ENCODE data around the gene CNOT2. TPM values are rescaled to one million over a fixed set of nuclear protein-coding genes. Genes with fewer than 3 reads are reported as not detected.

The CNOT2 gene
- polyA plus RNA-seq, 1 of the 3 experiments (the other 2 are of a cell fraction), result 45.3 TPM

GRCh38 chr12:70360218-70360617 lies 117.0 kb downstream of the CNOT2 start:
- Histone ChIP-seq H3K9ac (no peak overlapping the region), H3K27me3 (ENCODE audit: insufficient read depth) (no peaks in the 10 kb centered on the region), H3K36me3 (replicated peaks in 1 of 2; ENCODE audit: control insufficient read depth in 1 of 2, insufficient read depth in 2 of 2, low read length in 1 of 2) (peaks cover 8 to 15% of the 10 kb centered on the region in 2 experiments), H4K20me1 (ENCODE audit: insufficient read depth) (no peaks in the 10 kb centered on the region), H3K4me3 (ENCODE audit: low read depth in 2 of 2, low read length in 1 of 2) (no peak overlapping the region), H3F3A (replicated peaks; ENCODE audit: insufficient read depth) (peaks cover 18% of the 10 kb centered on the region), H2AFZ (ENCODE audit: low read depth) (no peak overlapping the region), H3K79me2 (ENCODE audit: insufficient read depth) (no peaks in the 10 kb centered on the region), H3K9me2 (no peaks in the 10 kb centered on the region), H3K27ac (ENCODE audit: low read depth in 2 of 2, low read length in 1 of 2) (no peak overlapping the region), H3K9me3 (no peaks in the 10 kb centered on the region), H3K4me1 (ENCODE audit: control insufficient read depth in 1 of 2, insufficient read depth in 2 of 2, low read depth in 1 of 2, low read length in 1 of 2) (peaks cover 0 to 1% of the 10 kb centered on the region in 2 experiments; a peak in 2 of 4 replicates), H3K4me2 (no peak overlapping the region)
- no peak for DNase-seq
- TF ChIP-seq TAF1 (IDR thresholded peaks at IDR 0.05; ENCODE audit: borderline replicate concordance, low read depth, low read length), result no peak
- TF ChIP-seq ELF1 (IDR thresholded peaks at IDR 0.05), result no peak
- no peak for TF ChIP-seq MXI1 (IDR thresholded peaks at IDR 0.05; ENCODE audit: low read depth, low read length)
- no peak for TF ChIP-seq RCOR1 (IDR thresholded peaks at IDR 0.05; ENCODE audit: low read length)
- no peak for TF ChIP-seq FOXM1 (IDR thresholded peaks at IDR 0.05; ENCODE audit: low read depth)
- TF ChIP-seq EZH2phosphoT487 (IDR thresholded peaks at IDR 0.05; ENCODE audit: borderline replicate concordance, low read depth), result no peak
- no peak for TF ChIP-seq RFX5 (IDR thresholded peaks at IDR 0.05; ENCODE audit: low read length)
- no peak for TF ChIP-seq NFIC (IDR thresholded peaks at IDR 0.05; ENCODE audit: borderline replicate concordance)
- no peak for TF ChIP-seq JUND (IDR thresholded peaks at IDR 0.05)
- TF ChIP-seq FOSL2 (IDR thresholded peaks at IDR 0.05; ENCODE audit: borderline replicate concordance, low read depth), result no peak
- TF ChIP-seq CTCF (IDR thresholded peaks at IDR 0.05), result no peak
- no peak for TF ChIP-seq POLR2AphosphoS5 (IDR thresholded peaks at IDR 0.05; ENCODE audit: low read depth, low read length)
- no peak for TF ChIP-seq MEF2A (IDR thresholded peaks at IDR 0.05; ENCODE audit: borderline replicate concordance, low read depth)
- TF ChIP-seq RAD21 (IDR thresholded peaks at IDR 0.05; ENCODE audit: low read length), result no peak
- no peak for TF ChIP-seq CHD2 (IDR thresholded peaks at IDR 0.05; ENCODE audit: low read length, partially characterized antibody)
- TF ChIP-seq EP300 (IDR thresholded peaks at IDR 0.05; ENCODE audit: borderline replicate concordance in 1 of 2, low read depth in 1 of 2, low read length in 1 of 2), result no peak
- TF ChIP-seq FOXJ3 (CRISPR knock-in tag; IDR thresholded peaks at IDR 0.05), result no peak
- no peak for TF ChIP-seq TCF12 (IDR thresholded peaks at IDR 0.05)
- ChIA-PET POLR2A (no interaction called here), CTCF (no interaction called here)

- H3K27ac ChIP-seq (ENCODE audit: low read depth in 2 of 2, low read length in 1 of 2), result no peak overlapping the region
- no peaks in the 10 kb centered on the region for H3K9me3 ChIP-seq
- peaks cover 20% of the 10 kb centered on the region for H3F3A ChIP-seq (replicated peaks; ENCODE audit: insufficient read depth)
- H3K4me2 ChIP-seq, result peak overlapping the region; percentile 94
- ChIA-PET CTCF (interaction anchor here (1.3 kb wide), 1 partner anchor 464 kb away, joined by 5 read pairs; no protein-coding TSS in a partner anchor), POLR2A (no interaction called here)
- DNase-seq, result peak; percentile 8
- no peaks in the 10 kb centered on the region for H4K20me1 ChIP-seq (ENCODE audit: insufficient read depth)
- no peaks in the 10 kb centered on the region for H3K79me2 ChIP-seq (ENCODE audit: insufficient read depth)
- peak overlapping the region; percentile 70 to 79; a peak in 3 of 4 replicates for H3K4me3 ChIP-seq (ENCODE audit: low read depth in 2 of 2, low read length in 1 of 2)
- H3K9ac ChIP-seq, result no peak overlapping the region
- no peaks in the 10 kb centered on the region for H3K9me2 ChIP-seq
- 53% methylated on average over 16 of the region's 16 CpGs for WGBS (ENCODE audit: low lambda C conversion rate)
- peaks cover 0 to 15% of the 10 kb centered on the region in 2 experiments; a peak in 2 of 4 replicates for H3K4me1 ChIP-seq (ENCODE audit: control insufficient read depth in 1 of 2, insufficient read depth in 2 of 2, low read depth in 1 of 2, low read length in 1 of 2)
- H3K27me3 ChIP-seq (ENCODE audit: insufficient read depth), result no peaks in the 10 kb centered on the region
- no peak overlapping the region for H2AFZ ChIP-seq (ENCODE audit: low read depth)
- no peaks in the 10 kb centered on the region for H3K36me3 ChIP-seq (replicated peaks in 1 of 2; ENCODE audit: control insufficient read depth in 1 of 2, insufficient read depth in 2 of 2, low read length in 1 of 2)
- TF ChIP-seq SMC3 (IDR thresholded peaks at IDR 0.05; ENCODE audit: low read depth, low read length) (no peak), TEAD4 (IDR thresholded peaks at IDR 0.05; ENCODE audit: borderline replicate concordance, insufficient read depth) (no peak), REST (IDR thresholded peaks at IDR 0.05; ENCODE audit: low read depth, low read length) (no peak), EP300 (IDR thresholded peaks at IDR 0.05; ENCODE audit: borderline replicate concordance in 1 of 2, low read depth in 1 of 2, low read length in 1 of 2) (no peak), GATA2 (CRISPR knock-in tag; IDR thresholded peaks at IDR 0.05) (no peak), RCOR1 (IDR thresholded peaks at IDR 0.05; ENCODE audit: low read length) (no peak), NRF1 (IDR thresholded peaks at IDR 0.05; ENCODE audit: low read depth, low read length) (no peak), MAX (IDR thresholded peaks at IDR 0.05; ENCODE audit: low read depth) (no peak), JUND (IDR thresholded peaks at IDR 0.05) (no peak), GABPA (IDR thresholded peaks at IDR 0.05; ENCODE audit: low read depth) (no peak), ELF1 (IDR thresholded peaks at IDR 0.05) (no peak), CHD2 (IDR thresholded peaks at IDR 0.05; ENCODE audit: low read length, partially characterized antibody) (no peak)
These were observed 121.6 kb downstream of the CNOT2 start for GRCh38 chr12:70364695-70365397.

Measured in SK-N-SH (cell line).